ENCODE results near the gene GGT5. TPM values are rescaled to one million over a fixed set of nuclear protein-coding genes. Genes with fewer than 3 reads are reported as not detected.

GGT5 gene
- total RNA-seq, 1 donor: 7.2 TPM

DNA sequence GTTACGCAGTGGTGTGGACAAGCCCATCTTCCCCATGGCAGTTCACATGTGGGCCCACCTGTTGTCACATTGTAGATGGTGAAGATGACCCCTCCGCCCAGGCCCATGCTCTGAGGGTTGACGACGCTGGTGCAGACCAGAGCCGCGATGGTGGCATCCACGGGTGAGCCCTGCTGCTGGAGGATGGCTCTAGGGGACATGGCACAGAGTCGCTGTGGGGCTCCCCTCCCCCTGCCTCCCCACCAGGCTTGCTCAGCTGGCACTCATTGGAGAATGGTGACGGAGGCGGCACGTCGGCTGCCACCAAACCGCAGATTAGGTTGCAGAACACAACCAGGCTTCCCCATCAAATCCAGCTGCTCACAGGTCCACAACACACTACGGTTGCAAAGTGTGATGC, 11.1 kb downstream of the GGT5 start:
- DNase-seq (ENCODE audit: insufficient read length, low spot score, missing footprints): peak; percentile 58
- no peak overlapping the region for H3K27ac ChIP-seq (ENCODE audit: low read depth, low read length)
- TF ChIP-seq, protein P1, sequence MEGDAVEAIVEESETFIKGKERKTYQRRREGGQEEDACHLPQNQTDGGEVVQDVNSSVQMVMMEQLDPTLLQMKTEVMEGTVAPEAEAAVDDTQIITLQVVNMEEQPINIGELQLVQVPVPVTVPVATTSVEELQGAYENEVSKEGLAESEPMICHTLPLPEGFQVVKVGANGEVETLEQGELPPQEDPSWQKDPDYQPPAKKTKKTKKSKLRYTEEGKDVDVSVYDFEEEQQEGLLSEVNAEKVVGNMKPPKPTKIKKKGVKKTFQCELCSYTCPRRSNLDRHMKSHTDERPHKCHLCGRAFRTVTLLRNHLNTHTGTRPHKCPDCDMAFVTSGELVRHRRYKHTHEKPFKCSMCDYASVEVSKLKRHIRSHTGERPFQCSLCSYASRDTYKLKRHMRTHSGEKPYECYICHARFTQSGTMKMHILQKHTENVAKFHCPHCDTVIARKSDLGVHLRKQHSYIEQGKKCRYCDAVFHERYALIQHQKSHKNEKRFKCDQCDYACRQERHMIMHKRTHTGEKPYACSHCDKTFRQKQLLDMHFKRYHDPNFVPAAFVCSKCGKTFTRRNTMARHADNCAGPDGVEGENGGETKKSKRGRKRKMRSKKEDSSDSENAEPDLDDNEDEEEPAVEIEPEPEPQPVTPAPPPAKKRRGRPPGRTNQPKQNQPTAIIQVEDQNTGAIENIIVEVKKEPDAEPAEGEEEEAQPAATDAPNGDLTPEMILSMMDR (IDR thresholded peaks at IDR 0.05; ENCODE audit: extremely low read depth, low read depth, low read length): no peak
- H3K4me3 ChIP-seq (ENCODE audit: insufficient read depth, low read length): no peak overlapping the region
- no peak overlapping the region for H3K4me2 ChIP-seq (ENCODE audit: insufficient read depth, low read length)
- H4K20me1 ChIP-seq (ENCODE audit: insufficient read depth, low read length): no peaks in the 10 kb centered on the region
- no peaks in the 10 kb centered on the region for H3K4me1 ChIP-seq (ENCODE audit: insufficient read depth, low read length)
- H2AFZ ChIP-seq (ENCODE audit: low read length): no peak overlapping the region
- no peaks in the 10 kb centered on the region for H3K9me3 ChIP-seq (ENCODE audit: low read depth, low read length)
- no peaks in the 10 kb centered on the region for H3K79me2 ChIP-seq (ENCODE audit: insufficient read depth, low read length)
- H3K36me3 ChIP-seq (ENCODE audit: insufficient read depth, low read length): peaks cover 4% of the 10 kb centered on the region
- H3K27me3 ChIP-seq (ENCODE audit: insufficient read depth, low read length): no peaks in the 10 kb centered on the region

DNA sequence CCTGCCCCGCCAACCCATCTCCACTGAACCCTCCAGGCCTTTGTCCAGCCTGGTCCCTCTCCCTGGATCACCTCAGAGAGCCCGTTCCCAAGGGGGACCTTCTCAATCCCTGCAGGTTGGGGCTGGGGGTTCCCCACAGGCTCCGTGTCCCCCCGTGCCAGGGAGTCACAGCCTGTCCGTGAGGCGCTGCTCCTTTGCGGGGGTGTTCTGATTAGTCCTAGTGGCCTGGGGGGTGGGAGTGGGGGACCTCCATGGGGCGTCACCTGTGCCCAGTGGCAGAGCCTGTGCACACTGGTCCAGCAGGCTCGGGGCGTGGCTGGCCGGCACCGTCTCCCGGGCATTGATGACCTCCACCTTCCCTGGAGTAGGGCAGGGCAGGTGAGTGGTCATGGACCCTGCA, 11.6 kb downstream of the GGT5 start:
- Histone ChIP-seq H2AFZ (ENCODE audit: low read length) (no peak overlapping the region), H3K9me3 (ENCODE audit: low read depth, low read length) (no peaks in the 10 kb centered on the region), H3K4me3 (ENCODE audit: insufficient read depth, low read length) (no peak overlapping the region), H3K27ac (ENCODE audit: low read depth, low read length) (no peak overlapping the region), H4K20me1 (ENCODE audit: insufficient read depth, low read length) (no peaks in the 10 kb centered on the region), H3K27me3 (ENCODE audit: insufficient read depth, low read length) (no peaks in the 10 kb centered on the region), H3K4me2 (ENCODE audit: insufficient read depth, low read length) (no peak overlapping the region), H3K79me2 (ENCODE audit: insufficient read depth, low read length) (no peaks in the 10 kb centered on the region), H3K4me1 (ENCODE audit: insufficient read depth, low read length) (no peaks in the 10 kb centered on the region), H3K36me3 (ENCODE audit: insufficient read depth, low read length) (peaks cover 4% of the 10 kb centered on the region)
- DNase-seq (ENCODE audit: insufficient read length, low spot score, missing footprints): peak; percentile 22
- TF ChIP-seq, protein P1 (IDR thresholded peaks at IDR 0.05; ENCODE audit: extremely low read depth, low read depth, low read length): no peak

DNA sequence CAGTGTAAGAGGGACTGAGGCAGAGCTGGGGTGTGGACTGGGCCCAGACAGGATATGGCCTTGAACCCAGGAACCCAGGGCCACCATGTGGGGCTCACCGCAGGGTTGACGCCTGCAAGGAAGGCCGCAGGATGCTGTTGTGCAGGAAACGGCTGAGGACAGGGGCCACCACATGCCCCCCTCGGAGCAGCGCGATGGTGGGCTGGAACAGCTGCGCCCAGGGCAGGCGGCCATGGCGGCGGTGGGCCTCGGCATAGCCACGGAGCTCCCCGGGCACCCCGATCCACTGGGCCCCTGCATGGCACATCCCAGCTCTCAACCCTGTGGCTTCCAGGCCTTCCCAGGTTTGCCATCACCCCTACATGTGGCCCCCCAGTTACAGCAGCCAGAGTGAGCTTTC, 12.2 kb downstream of the GGT5 start:
- Histone ChIP-seq H3K4me2 (ENCODE audit: insufficient read depth, low read length) (no peak overlapping the region), H2AFZ (ENCODE audit: low read length) (no peak overlapping the region), H3K79me2 (ENCODE audit: insufficient read depth, low read length) (no peaks in the 10 kb centered on the region), H3K9me3 (ENCODE audit: low read depth, low read length) (no peaks in the 10 kb centered on the region), H4K20me1 (ENCODE audit: insufficient read depth, low read length) (no peaks in the 10 kb centered on the region), H3K27me3 (ENCODE audit: insufficient read depth, low read length) (no peaks in the 10 kb centered on the region), H3K4me1 (ENCODE audit: insufficient read depth, low read length) (no peaks in the 10 kb centered on the region), H3K4me3 (ENCODE audit: insufficient read depth, low read length) (no peak overlapping the region), H3K36me3 (ENCODE audit: insufficient read depth, low read length) (peaks cover 4% of the 10 kb centered on the region), H3K27ac (ENCODE audit: low read depth, low read length) (no peak overlapping the region)
- peak; percentile 9 for DNase-seq (ENCODE audit: insufficient read length, low spot score, missing footprints)
- TF ChIP-seq, protein P1 (IDR thresholded peaks at IDR 0.05; ENCODE audit: extremely low read depth, low read depth, low read length): no peak

DNA sequence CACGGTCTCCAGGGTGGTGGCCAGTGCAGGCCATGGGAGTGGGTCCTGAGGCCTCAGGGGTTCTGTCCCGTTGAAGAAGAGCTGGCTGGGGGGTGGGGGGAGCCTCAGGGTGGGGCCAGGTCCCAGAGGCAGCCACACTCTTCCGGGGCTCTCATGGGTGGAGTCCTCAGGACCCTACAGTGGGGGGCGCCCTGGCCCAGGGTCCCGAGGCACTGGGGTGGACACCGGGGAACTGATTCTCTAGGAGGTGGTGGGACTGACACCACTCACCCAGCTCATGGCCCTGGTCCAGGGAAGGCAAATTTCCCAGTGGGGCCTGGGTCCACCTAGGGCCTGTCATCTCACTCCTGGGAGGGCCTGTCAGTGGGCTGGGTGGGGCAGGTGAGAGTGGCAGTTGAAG, 12.8 kb downstream of the GGT5 start:
- H3K4me3 ChIP-seq (ENCODE audit: insufficient read depth, low read length): no peak overlapping the region
- TF ChIP-seq, protein P1 (IDR thresholded peaks at IDR 0.05; ENCODE audit: extremely low read depth, low read depth, low read length): no peak
- no peaks in the 10 kb centered on the region for H3K79me2 ChIP-seq (ENCODE audit: insufficient read depth, low read length)
- H4K20me1 ChIP-seq (ENCODE audit: insufficient read depth, low read length): no peaks in the 10 kb centered on the region
- H3K4me1 ChIP-seq (ENCODE audit: insufficient read depth, low read length): no peaks in the 10 kb centered on the region
- H2AFZ ChIP-seq (ENCODE audit: low read length): no peak overlapping the region
- no peaks in the 10 kb centered on the region for H3K9me3 ChIP-seq (ENCODE audit: low read depth, low read length)
- H3K27ac ChIP-seq (ENCODE audit: low read depth, low read length): no peak overlapping the region
- H3K4me2 ChIP-seq (ENCODE audit: insufficient read depth, low read length): no peak overlapping the region
- H3K36me3 ChIP-seq (ENCODE audit: insufficient read depth, low read length): peaks cover 4% of the 10 kb centered on the region
- DNase-seq (ENCODE audit: insufficient read length, low spot score, missing footprints): peak; percentile 2
- H3K27me3 ChIP-seq (ENCODE audit: insufficient read depth, low read length): no peaks in the 10 kb centered on the region
